ACHN (cell line): Measurements from ENCODE around the gene CCM2.

Experiments used
- DNase-seq: peaks from one replicate; pipeline ENCODE4 v3.0.0-alpha.2; 2015
- in situ Hi-C: cut with HindIII; loops from 2 replicates; pipeline ENCODE4 v1.10.0; 2017; ENCODE audit warnings: low sequenced_read_pairs, low pct_ligation_motif_present, low pct_unique_long_range_greater_than_20kb

The CCM2 gene

DNA sequence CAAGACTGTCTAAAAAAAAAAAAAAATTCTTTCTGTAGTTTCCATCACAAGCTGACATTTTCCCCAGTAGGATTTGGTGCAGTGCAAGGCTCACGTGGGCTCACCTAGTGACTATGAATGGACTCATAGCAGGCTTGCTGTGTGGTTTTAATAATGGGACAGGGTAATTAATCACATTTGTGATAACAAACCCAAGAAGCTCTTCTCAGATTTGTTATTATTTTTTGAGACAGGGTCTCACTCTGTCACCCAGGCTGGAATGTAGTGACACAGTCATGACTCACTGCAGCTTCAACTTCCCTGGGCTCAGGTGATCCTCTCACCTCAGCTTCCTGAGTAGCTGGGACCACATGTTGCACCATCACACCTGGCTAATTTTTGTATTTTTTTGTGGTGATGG lies 48.7 kb downstream of the CCM2 start:
- in situ Hi-C loops, result no loop called here
- no peak for DNase-seq

GRCh38 chr7:45050198-45050597 lies 50.2 kb downstream of the CCM2 start:
- in situ Hi-C loops, result no loop called here
- no peak for DNase-seq

GRCh38 chr7:45052011-45052410 lies 52.0 kb downstream of the CCM2 start:
- in situ Hi-C loops, result no loop called here
- no peak for DNase-seq

DNA sequence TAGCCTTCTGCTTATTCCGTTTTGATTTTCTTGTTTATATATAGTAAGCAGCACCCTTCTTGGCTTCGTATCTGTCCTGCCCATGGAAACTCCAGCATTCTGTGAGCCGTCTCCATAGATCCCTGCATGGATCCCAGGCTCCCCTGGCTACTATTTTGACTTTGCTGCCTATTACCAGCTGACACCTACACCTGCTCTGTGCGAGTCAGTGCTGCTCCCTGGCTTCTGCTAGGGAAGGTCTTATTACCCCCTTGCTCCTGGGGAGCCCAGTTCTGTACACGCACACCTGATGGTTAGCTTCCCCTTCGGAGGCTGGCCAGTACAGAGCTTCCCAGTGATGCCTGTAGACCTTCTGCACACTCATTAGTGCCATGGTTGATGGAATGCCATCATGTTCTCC lies 53.4 kb downstream of the CCM2 start:
- no peak for DNase-seq
- in situ Hi-C loops, result no loop called here

- in situ Hi-C loops, result no loop called here
- no peak for DNase-seq
Measured at GRCh38 chr7:45053941-45054340, 53.9 kb downstream of the CCM2 start.

DNA sequence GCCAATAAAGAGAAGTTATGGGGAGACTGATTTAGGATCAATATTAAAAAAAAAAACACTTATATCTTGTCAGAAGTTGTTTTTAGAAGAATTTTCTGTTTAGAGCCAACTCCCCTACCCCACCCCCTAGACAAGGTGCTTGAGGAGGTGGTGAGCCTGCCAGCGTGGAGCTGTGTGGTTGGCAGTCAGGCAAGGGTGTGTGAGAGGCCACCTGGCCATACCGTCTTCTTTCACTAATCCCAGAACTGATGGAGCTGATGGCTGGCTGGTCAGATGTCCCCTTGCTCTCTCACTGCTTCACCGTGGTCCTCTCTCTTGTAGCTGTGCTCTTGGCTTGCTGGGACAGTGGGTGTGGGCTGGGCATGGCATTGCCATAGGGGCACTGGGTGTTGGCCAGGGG lies 54.4 kb downstream of the CCM2 start:
- DNase-seq, result no peak
- in situ Hi-C loops, result no loop called here

- in situ Hi-C loops, result no loop called here
Measured at GRCh38 chr7:45055016-45055415, 55.0 kb downstream of the CCM2 start.

DNA sequence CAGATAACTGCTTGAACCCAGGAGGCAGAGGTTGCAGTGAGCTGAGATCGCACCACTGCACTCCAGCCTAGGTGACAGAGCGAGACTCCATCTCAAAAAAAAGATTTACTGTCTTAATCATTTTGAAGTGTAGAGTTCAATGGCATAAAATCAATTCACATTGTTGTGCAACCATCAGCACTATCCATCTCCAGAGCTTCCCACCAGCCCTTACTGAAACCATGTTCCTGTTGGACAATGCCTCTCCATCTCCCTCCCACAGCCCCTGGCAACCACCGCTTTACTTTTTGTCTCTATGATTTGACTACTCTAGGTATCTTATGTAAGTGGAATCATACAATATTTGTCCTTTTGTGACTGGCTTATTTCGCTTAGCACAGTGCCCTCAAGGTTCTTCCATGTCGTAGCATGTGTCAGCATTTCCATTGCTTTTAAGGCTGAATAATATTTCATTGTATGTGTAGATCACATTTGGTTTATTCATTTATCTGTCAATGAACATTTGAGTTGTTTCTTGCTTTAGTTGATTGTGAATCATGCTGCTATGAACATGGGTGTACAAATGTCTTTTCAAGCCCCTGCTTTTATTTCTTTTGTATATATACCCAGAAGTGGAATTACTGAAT lies 55.7 kb downstream of the CCM2 start:
- no peak for DNase-seq
- in situ Hi-C loops, result no loop called here

More at GRCh38 chr7:45055016-45055415, 55.0 kb downstream of the CCM2 start:
- no peak for DNase-seq

GRCh38 chr7:45057878-45058277 lies 57.9 kb downstream of the CCM2 start:
- in situ Hi-C loops, result no loop called here
- no peak for DNase-seq

GRCh38 chr7:45060295-45060694 lies 60.3 kb downstream of the CCM2 start:
- no peak for DNase-seq
- in situ Hi-C loops, result no loop called here

DNA sequence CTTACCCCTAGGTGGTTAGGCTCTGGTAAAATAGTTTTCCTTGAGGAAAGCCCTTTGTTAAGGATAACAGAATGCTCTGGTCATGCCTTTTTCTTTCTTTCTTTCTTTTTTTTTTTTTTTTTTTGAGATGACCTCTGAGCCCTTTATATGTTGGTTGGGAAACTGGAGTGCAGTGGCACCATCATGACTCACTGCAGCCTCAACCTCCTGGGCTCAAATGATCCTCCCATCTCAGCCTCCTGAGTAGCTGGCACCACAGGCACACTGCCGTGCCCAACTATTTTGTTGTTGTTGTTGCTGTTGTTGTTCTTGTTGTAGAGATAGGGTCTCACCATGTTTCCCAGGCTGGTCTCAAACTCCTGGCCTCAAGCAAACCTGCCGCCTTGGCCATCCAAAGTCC lies 61.4 kb downstream of the CCM2 start:
- in situ Hi-C loops, result no loop called here
- DNase-seq, result no peak

- in situ Hi-C loops, result no loop called here
- DNase-seq, result no peak
Measured at GRCh38 chr7:45061806-45062425, 61.9 kb downstream of the CCM2 start.

- no peak for DNase-seq
- in situ Hi-C loops, result no loop called here
Measured at GRCh38 chr7:45064047-45064725, 64.2 kb downstream of the CCM2 start.

DNA sequence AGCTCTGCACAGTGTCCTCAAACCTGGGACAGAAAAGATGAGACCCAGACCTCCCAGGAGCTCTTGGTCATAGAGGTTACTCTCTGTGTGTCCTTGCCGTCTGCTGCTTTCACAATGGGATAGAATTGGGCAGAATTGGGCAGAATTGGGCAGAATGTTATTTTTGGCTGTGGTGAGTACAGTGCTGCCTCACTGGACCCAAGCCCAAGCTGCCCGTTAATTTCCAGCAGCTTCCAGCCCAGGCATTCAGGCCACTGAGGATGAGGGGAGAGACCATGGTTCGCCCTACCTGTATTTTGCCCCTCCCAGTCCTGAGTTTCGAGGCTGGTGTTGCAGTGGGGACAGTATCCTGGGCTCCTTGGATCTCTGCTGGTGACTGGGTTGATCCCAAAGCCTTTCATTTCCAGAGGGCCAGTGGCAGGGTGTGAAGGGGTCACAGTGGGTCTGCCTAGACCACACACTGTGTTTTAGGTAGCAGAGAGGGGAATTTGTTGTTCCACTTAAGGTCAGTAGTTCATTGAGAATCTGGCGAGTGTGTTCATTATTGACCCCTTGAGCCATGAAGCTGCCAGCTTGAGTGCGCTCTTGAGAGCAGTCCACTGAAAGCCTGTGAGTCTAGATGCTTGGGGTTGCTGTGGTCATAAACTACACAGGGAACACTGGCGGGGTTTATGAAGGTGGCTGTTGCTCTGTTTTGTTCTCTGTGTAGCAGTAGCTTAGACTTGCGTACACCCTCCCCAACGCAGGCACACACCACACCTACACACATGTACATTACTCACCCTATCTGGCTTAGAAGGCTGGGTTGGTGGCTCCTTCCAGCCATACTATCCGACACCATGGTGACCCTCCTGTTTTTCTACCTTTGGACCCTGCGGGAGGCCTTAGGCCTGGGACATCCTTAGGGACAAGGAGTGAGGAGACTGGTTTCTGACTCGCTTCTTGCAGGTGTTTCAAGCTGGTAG lies 65.3 kb downstream of the CCM2 start:
- in situ Hi-C loops, result no loop called here
- no peak for DNase-seq

DNA sequence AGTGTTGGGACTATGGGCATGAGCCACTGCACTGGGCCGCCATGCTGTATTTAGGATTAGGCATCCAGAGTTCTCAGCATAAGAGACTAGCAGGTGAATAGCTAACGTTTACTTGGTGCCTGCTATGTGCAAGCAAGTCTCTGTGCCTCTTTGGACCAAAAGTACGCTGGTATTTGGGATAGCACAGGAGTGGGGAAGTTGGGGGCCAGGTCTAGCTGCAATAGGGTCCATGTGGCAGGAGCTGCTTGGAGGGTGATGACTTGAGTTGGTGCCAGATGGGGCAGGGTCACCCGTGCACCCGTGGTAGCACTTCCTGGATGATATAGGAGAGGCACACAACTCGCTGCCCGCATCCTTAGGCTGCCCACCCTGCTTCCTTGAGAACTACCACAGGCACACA lies 66.4 kb downstream of the CCM2 start:
- in situ Hi-C loops, result no loop called here
- no peak for DNase-seq

- no peak for DNase-seq
- in situ Hi-C loops, result no loop called here
Measured at GRCh38 chr7:45067582-45067981, 67.6 kb downstream of the CCM2 start.

- in situ Hi-C loops, result no loop called here
- no peak for DNase-seq
Measured at GRCh38 chr7:45068236-45069023, 68.4 kb downstream of the CCM2 start.
